ENCODE results near the gene LPP. TPM values are rescaled to one million over a fixed set of nuclear protein-coding genes. Genes with fewer than 3 reads are reported as not detected.

Gene LPP
- total and polyA plus RNA-seq, 2 of the 13 experiments (the other 11 are each of a cell fraction or from before 2014, with no cell fraction given), result 19.2 to 29.9 TPM

- TF ChIP-seq BORCS8-MEF2B (CRISPR knock-in tag; IDR thresholded peaks at IDR 0.05) (no peak), ZSCAN9 (CRISPR knock-in tag; IDR thresholded peaks at IDR 0.05; ENCODE audit: borderline replicate concordance) (no peak), DZIP1 (CRISPR knock-in tag; IDR thresholded peaks at IDR 0.05) (no peak), TEAD2 (CRISPR knock-in tag; IDR thresholded peaks at IDR 0.05) (no peak), ELF3 (CRISPR knock-in tag; IDR thresholded peaks at IDR 0.05) (peak; percentile 86), RAD21 (CRISPR knock-in tag; IDR thresholded peaks at IDR 0.05) (no peak), ZNF556 (CRISPR knock-in tag; IDR thresholded peaks at IDR 0.05; ENCODE audit: borderline replicate concordance) (peak; percentile 40; the same call in 1 of the 2 replicates), ZBTB1 (CRISPR knock-in tag; IDR thresholded peaks at IDR 0.05; ENCODE audit: borderline replicate concordance) (no peak), NFAT5 (CRISPR knock-in tag; IDR thresholded peaks at IDR 0.05) (no peak), SRSF9 (IDR thresholded peaks at IDR 0.05; ENCODE audit: borderline replicate concordance, insufficient read depth, low read depth, low read length, poor library complexity, severe bottlenecking) (no peak), EHMT2 (IDR thresholded peaks at IDR 0.05; ENCODE audit: borderline replicate concordance, low read depth, low read length) (no peak; the same call in 1 of the 2 replicates), THAP11 (CRISPR knock-in tag; IDR thresholded peaks at IDR 0.05) (peak; percentile 80), ZBTB21 (CRISPR knock-in tag; IDR thresholded peaks at IDR 0.05) (peak; percentile 90), ZNF557 (CRISPR knock-in tag; IDR thresholded peaks at IDR 0.05) (no peak), JDP2 (CRISPR knock-in tag; IDR thresholded peaks at IDR 0.05; ENCODE audit: borderline replicate concordance) (no peak; the same call in 1 of the 2 replicates), FOXK1 (CRISPR knock-in tag; IDR thresholded peaks at IDR 0.05; ENCODE audit: borderline replicate concordance, low read depth) (peak; percentile 95), DBP (CRISPR knock-in tag; IDR thresholded peaks at IDR 0.05; ENCODE audit: not compliant biosample characterization) (no peak), YEATS2 (CRISPR knock-in tag; IDR thresholded peaks at IDR 0.05; ENCODE audit: borderline replicate concordance) (no peak), ETV5 (CRISPR knock-in tag; IDR thresholded peaks at IDR 0.05; ENCODE audit: borderline replicate concordance) (peak; percentile 38; the same call in 1 of the 2 replicates), TCF7L2 (IDR thresholded peaks at IDR 0.05; ENCODE audit: low read depth, low read length) (no peak), TOPORS (CRISPR knock-in tag; IDR thresholded peaks at IDR 0.05) (no peak), XBP1 (CRISPR knock-in tag; IDR thresholded peaks at IDR 0.05) (no peak), TBX2 (CRISPR knock-in tag; IDR thresholded peaks at IDR 0.05; ENCODE audit: borderline replicate concordance) (peak; percentile 100)
These were observed 685.3 kb downstream of the LPP start (continued) for GRCh38 chr3:188839187-188839695.
